ENCODE data around the gene PRCD.
A peak's percentile ranks its signal among the peaks of the same experiment; 100 is the strongest.
"Not testable (repeated sequence)": the region's sequence is repeated elsewhere in the genome, so short reads cannot be mapped to it uniquely, and the experiment has no call there.

PRCD gene

GRCh38 chr17:76556765-76557367, 17.0 kb downstream of the PRCD start:
- no peak for DNase-seq (ENCODE audit: low spot score)

GRCh38 chr17:76557368-76558197, 17.7 kb downstream of the PRCD start:
- peak; percentile 98 for DNase-seq (ENCODE audit: low spot score)

- peak; percentile 38 for DNase-seq (ENCODE audit: low spot score)
Observed at GRCh38 chr17:76558198-76559095, 18.6 kb downstream of the PRCD start.

GRCh38 chr17:76559460-76559859, 19.6 kb downstream of the PRCD start:
- DNase-seq (ENCODE audit: low spot score): not testable (repeated sequence)

- DNase-seq (ENCODE audit: low spot score): peak; percentile 46
Observed at GRCh38 chr17:76560036-76560876, 20.4 kb downstream of the PRCD start.

- DNase-seq (ENCODE audit: low spot score): no peak
Observed at GRCh38 chr17:76560877-76561221, 21.0 kb downstream of the PRCD start.

- peak; percentile 43 for DNase-seq (ENCODE audit: low spot score)
Observed at GRCh38 chr17:76561332-76561731, 21.5 kb downstream of the PRCD start.

GRCh38 chr17:76561799-76562268, 22.0 kb downstream of the PRCD start:
- no peak for DNase-seq (ENCODE audit: low spot score)

GRCh38 chr17:76562734-76563148, 22.9 kb downstream of the PRCD start:
- DNase-seq (ENCODE audit: low spot score): peak; percentile 67

GRCh38 chr17:76563359-76563758, 23.5 kb downstream of the PRCD start:
- DNase-seq (ENCODE audit: low spot score): not testable (repeated sequence)

- DNase-seq (ENCODE audit: low spot score): not testable (repeated sequence)
Observed at GRCh38 chr17:76564991-76565727, 25.3 kb downstream of the PRCD start.

GRCh38 chr17:76565728-76566612, 26.1 kb downstream of the PRCD start:
- DNase-seq (ENCODE audit: low spot score): no peak

GRCh38 chr17:76566613-76566943, 26.7 kb downstream of the PRCD start:
- no peak for DNase-seq (ENCODE audit: low spot score)

- DNase-seq (ENCODE audit: low spot score): no peak
Observed at GRCh38 chr17:76566988-76567431, 27.2 kb downstream of the PRCD start.

- DNase-seq (ENCODE audit: low spot score): no peak
Observed at GRCh38 chr17:76567634-76568432, 28.0 kb downstream of the PRCD start.

- DNase-seq (ENCODE audit: low spot score): no peak
Observed at GRCh38 chr17:76568811-76569221, 29.0 kb downstream of the PRCD start.

- no peak for DNase-seq (ENCODE audit: low spot score)
Observed at GRCh38 chr17:76569607-76570279, 29.9 kb downstream of the PRCD start.

- DNase-seq (ENCODE audit: low spot score): no peak
Observed at GRCh38 chr17:76570457-76570856, 30.6 kb downstream of the PRCD start.

All from activated CD4-positive, alpha-beta T cell treated with anti-CD3 and anti-CD28 coated beads, Interleukin-2, Interleukin-4, amounts not matched to agents 100 ng/mL and 50 ng/mL, durations not matched to agents 16 hours and 8 hours (primary cell).